ENCODE results near the gene CDNF. TPM values are rescaled to one million over a fixed set of nuclear protein-coding genes. Genes with fewer than 3 reads are reported as not detected.
"Not testable (repeated sequence)": the region's sequence is repeated elsewhere in the genome, so short reads cannot be mapped to it uniquely, and the experiment has no call there.

The CDNF gene
- total and polyA plus RNA-seq, 2 donors (not counting 3 experiments of a cell fraction or from before 2014, with no cell fraction given): 0.40 to 0.58 TPM

DNA sequence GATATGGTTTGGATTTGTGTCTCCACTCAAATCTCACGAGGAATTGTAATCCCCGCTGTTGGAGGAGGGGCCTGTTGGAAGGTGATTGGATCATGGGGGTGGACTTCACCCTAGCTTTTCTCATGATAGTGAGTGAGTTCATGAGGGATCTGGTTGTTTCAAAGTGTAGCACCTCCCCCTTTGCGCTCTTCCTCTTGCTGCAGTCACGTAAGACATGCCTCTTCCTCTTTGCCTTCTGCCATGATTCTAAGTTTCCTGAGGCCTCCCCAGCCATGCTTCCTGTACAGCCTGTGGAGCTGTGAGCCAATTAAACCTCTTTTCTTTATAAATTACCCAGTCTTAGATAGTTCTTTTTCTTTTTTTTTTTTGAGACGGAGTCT is 17.1 kb downstream of the CDNF start:
- ChIA-PET CTCF (interaction anchor here (1.6 kb wide), 1 partner anchor 22 kb away, joined by 3 read pairs; no protein-coding TSS in a partner anchor), POLR2A (interaction anchor here (0.6 kb wide), 1 partner anchor 230 kb away, joined by 3 read pairs; no protein-coding TSS in a partner anchor)
- no peaks in the 10 kb centered on the region for H4K20me1 ChIP-seq (replicated peaks; ENCODE audit: control insufficient read depth, extremely low read depth, insufficient read depth, low read length)
- H3K4me2 ChIP-seq (ENCODE audit: insufficient read depth, low read length): no peak overlapping the region
- no peak overlapping the region for H3K4me3 ChIP-seq (replicated peaks in 1 of 3; ENCODE audit: insufficient read depth in 1 of 3, low read depth in 1 of 3, low read length in 3 of 3)
- DNase-seq (ENCODE audit: low read depth, low spot score) (no peak), FAIRE-seq (no peak)
- no peak overlapping the region for H3K27ac ChIP-seq (ENCODE audit: insufficient read depth, low read depth, low read length)
- H3K36me3 ChIP-seq (ENCODE audit: control insufficient read depth in 2 of 2, extremely low read depth in 1 of 2, insufficient read depth in 2 of 2, low read length in 2 of 2): no peaks in the 10 kb centered on the region
- no peak overlapping the region for H3K9ac ChIP-seq (replicated peaks; ENCODE audit: extremely low read depth, insufficient read depth, low read length)
- TF ChIP-seq MAX (IDR thresholded peaks at IDR 0.05; ENCODE audit: insufficient read depth, insufficient read length) (no peak), POLR2A (IDR thresholded peaks at IDR 0.05; ENCODE audit: low read depth, low read length) (no peak)
- H3K79me2 ChIP-seq (ENCODE audit: control insufficient read depth, insufficient read depth, low read length): no peaks in the 10 kb centered on the region
- H3K27me3 ChIP-seq (ENCODE audit: control insufficient read depth in 2 of 2, insufficient read depth in 2 of 2, low read length in 2 of 2): no peaks in the 10 kb centered on the region
- H2AFZ ChIP-seq (ENCODE audit: low read depth, low read length): peak overlapping the region; percentile 31
- intact Hi-C loops (cut with micrococcal nuclease) (no loop called here), dilution Hi-C loops (cut with MboI; ENCODE audit: extremely low pct_ligation_motif_present, low sequenced_read_pairs) (no loop called here)
- no peaks in the 10 kb centered on the region for H3K9me1 ChIP-seq (replicated peaks; ENCODE audit: control insufficient read depth, extremely low read depth, insufficient read depth, low read length)
- no peaks in the 10 kb centered on the region for H3K9me3 ChIP-seq (replicated peaks; ENCODE audit: control insufficient read depth, insufficient read depth, low read length)
- H3K4me1 ChIP-seq (ENCODE audit: control insufficient read depth, extremely low read depth, insufficient read depth, low read length): peaks cover 20% of the 10 kb centered on the region
- BruUV-seq (replicated peaks): no TSS peak

DNA sequence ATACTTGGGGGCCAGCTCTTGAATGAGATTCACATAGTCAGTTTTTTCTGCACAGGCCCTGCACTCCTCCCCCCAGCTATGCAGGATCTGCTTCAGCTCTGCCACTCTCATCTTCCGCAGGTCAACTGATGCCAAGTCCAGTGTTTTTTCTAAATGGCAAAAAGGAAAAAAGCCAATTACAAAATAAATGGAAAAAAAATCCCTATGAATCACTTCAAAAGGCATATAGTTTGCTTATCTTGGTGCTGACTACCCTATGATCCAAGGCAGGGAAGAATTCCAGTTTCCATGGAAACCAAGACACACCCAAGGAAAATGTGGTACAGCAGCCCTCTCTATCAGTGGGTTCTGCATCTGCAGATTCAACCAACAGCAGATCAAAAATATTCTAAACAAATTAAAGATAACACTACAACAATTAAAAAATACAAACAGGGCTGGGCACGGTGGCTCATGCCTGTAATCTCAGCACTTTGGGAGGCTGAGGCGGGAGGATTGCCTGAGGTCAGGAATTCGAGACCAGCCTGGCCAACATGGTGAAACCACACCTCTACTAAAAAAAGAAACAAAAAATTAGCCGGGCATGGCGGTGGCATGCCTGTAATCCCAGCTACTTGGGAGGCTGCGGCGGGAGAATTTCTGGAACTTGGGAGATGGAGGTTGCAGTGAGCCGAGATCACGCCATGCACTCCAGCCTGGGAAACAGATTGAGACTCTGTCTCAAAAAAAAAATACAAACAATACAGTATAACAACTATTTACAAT is 17.6 kb downstream of the CDNF start:
- dilution Hi-C loops (cut with MboI; ENCODE audit: extremely low pct_ligation_motif_present, low sequenced_read_pairs): no loop called here
- POLR2A ChIA-PET: no interaction called here
- no peaks in the 10 kb centered on the region for H3K27me3 ChIP-seq (ENCODE audit: control insufficient read depth in 2 of 2, insufficient read depth in 2 of 2, low read length in 2 of 2)
- CTCF ChIA-PET: interaction anchor here (0.7 to 1.6 kb wide), 10 partner anchors 18 to 322 kb away, joined by 3 to 6 read pairs (median 3); partner anchors contain the start of genes CDNF, HSPA14 and MSANTD7
- H3K4me3 ChIP-seq (replicated peaks in 1 of 3; ENCODE audit: insufficient read depth in 1 of 3, low read depth in 1 of 3, low read length in 3 of 3): no peak overlapping the region
- H3K27ac ChIP-seq (ENCODE audit: insufficient read depth, low read depth, low read length): no peak overlapping the region
- intact Hi-C loops (cut with micrococcal nuclease): no loop called here
- BruUV-seq (replicated peaks): no TSS peak
- H3K79me2 ChIP-seq (ENCODE audit: control insufficient read depth, insufficient read depth, low read length): no peaks in the 10 kb centered on the region
- no peak overlapping the region for H3K9ac ChIP-seq (replicated peaks; ENCODE audit: extremely low read depth, insufficient read depth, low read length)
- no peaks in the 10 kb centered on the region for H3K36me3 ChIP-seq (ENCODE audit: control insufficient read depth in 2 of 2, extremely low read depth in 1 of 2, insufficient read depth in 2 of 2, low read length in 2 of 2)
- H3K9me3 ChIP-seq (replicated peaks; ENCODE audit: control insufficient read depth, insufficient read depth, low read length): no peaks in the 10 kb centered on the region
- H3K4me1 ChIP-seq (ENCODE audit: control insufficient read depth, extremely low read depth, insufficient read depth, low read length): peaks cover 20% of the 10 kb centered on the region
- no peaks in the 10 kb centered on the region for H3K9me1 ChIP-seq (replicated peaks; ENCODE audit: control insufficient read depth, extremely low read depth, insufficient read depth, low read length)
- H4K20me1 ChIP-seq (replicated peaks; ENCODE audit: control insufficient read depth, extremely low read depth, insufficient read depth, low read length): no peaks in the 10 kb centered on the region
- TF ChIP-seq FOS (IDR thresholded peaks at IDR 0.05; ENCODE audit: borderline replicate concordance, insufficient read depth, low read length) (peak; percentile 67), EZH2 (IDR thresholded peaks at IDR 0.05; ENCODE audit: borderline replicate concordance, low read depth, low read length, severe bottlenecking) (no peak), JUN (IDR thresholded peaks at IDR 0.05; ENCODE audit: borderline replicate concordance, insufficient read depth, insufficient read length, low read depth) (no peak), GATA2 (IDR thresholded peaks at IDR 0.05; ENCODE audit: insufficient read depth, insufficient read length, low read depth, low read length) (peak; percentile 73)
- TF ChIP-seq, protein P1, sequence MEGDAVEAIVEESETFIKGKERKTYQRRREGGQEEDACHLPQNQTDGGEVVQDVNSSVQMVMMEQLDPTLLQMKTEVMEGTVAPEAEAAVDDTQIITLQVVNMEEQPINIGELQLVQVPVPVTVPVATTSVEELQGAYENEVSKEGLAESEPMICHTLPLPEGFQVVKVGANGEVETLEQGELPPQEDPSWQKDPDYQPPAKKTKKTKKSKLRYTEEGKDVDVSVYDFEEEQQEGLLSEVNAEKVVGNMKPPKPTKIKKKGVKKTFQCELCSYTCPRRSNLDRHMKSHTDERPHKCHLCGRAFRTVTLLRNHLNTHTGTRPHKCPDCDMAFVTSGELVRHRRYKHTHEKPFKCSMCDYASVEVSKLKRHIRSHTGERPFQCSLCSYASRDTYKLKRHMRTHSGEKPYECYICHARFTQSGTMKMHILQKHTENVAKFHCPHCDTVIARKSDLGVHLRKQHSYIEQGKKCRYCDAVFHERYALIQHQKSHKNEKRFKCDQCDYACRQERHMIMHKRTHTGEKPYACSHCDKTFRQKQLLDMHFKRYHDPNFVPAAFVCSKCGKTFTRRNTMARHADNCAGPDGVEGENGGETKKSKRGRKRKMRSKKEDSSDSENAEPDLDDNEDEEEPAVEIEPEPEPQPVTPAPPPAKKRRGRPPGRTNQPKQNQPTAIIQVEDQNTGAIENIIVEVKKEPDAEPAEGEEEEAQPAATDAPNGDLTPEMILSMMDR (IDR thresholded peaks at IDR 0.05; ENCODE audit: extremely low read depth in 1 of 2, insufficient read depth in 1 of 2, low read depth in 1 of 2, low read length in 2 of 2): no peak
- H3K4me2 ChIP-seq (ENCODE audit: insufficient read depth, low read length): no peak overlapping the region
- FAIRE-seq (peak; percentile 15), DNase-seq (ENCODE audit: low read depth, low spot score) (peak; percentile 69)
- peak overlapping the region; percentile 31 for H2AFZ ChIP-seq (ENCODE audit: low read depth, low read length)

DNA sequence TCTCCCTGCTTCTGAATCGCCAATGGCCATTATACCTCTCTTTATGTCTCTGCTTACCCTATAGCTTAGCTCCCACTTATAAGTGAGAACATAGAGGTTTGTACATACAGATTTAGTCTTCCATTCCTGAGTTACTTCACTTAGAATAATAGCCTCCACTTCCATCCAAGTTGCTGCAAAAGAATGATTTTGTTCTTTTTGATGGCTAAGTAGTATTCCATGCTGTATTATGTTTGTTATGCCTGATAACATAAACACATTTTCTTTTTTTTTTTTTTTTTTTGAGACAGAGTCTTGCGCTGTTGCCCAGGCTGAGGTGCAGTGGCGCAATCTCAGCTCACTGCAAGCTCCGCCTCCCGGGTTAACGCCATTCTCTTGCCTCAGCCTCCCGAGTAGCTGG is 21.1 kb downstream of the CDNF start:
- BruUV-seq (replicated peaks); POLR2A ChIA-PET: not testable (repeated sequence)

More for the DNA sequence above, 21.1 kb downstream of the CDNF start:
- H3K4me2 ChIP-seq (ENCODE audit: insufficient read depth, low read length); H3K27me3 ChIP-seq (ENCODE audit: control insufficient read depth in 2 of 2, insufficient read depth in 2 of 2, low read length in 2 of 2); H3K36me3 ChIP-seq (ENCODE audit: control insufficient read depth in 2 of 2, extremely low read depth in 1 of 2, insufficient read depth in 2 of 2, low read length in 2 of 2); H3K9me1 ChIP-seq (replicated peaks; ENCODE audit: control insufficient read depth, extremely low read depth, insufficient read depth, low read length); H3K79me2 ChIP-seq (ENCODE audit: control insufficient read depth, insufficient read depth, low read length); H3K4me3 ChIP-seq (replicated peaks in 1 of 3; ENCODE audit: insufficient read depth in 1 of 3, low read depth in 1 of 3, low read length in 3 of 3); H3K9me3 ChIP-seq (replicated peaks; ENCODE audit: control insufficient read depth, insufficient read depth, low read length); H4K20me1 ChIP-seq (replicated peaks; ENCODE audit: control insufficient read depth, extremely low read depth, insufficient read depth, low read length); dilution Hi-C loops (cut with MboI; ENCODE audit: extremely low pct_ligation_motif_present, low sequenced_read_pairs); intact Hi-C loops (cut with micrococcal nuclease); DNase-seq (ENCODE audit: low read depth, low spot score); FAIRE-seq; H3K27ac ChIP-seq (ENCODE audit: insufficient read depth, low read depth, low read length); H3K9ac ChIP-seq (replicated peaks; ENCODE audit: extremely low read depth, insufficient read depth, low read length); H2AFZ ChIP-seq (ENCODE audit: low read depth, low read length): not testable (repeated sequence)
- H3K4me1 ChIP-seq (ENCODE audit: control insufficient read depth, extremely low read depth, insufficient read depth, low read length): peaks cover 14% of the 10 kb centered on the region
- CTCF ChIA-PET: interaction anchor here (0.7 kb wide), 1 partner anchor 114 kb away, joined by 3 read pairs; no protein-coding TSS in a partner anchor
